ENCODE measurements around the gene GAPVD1. TPM values are rescaled to one million over a fixed set of nuclear protein-coding genes. Genes with fewer than 3 reads are reported as not detected.
"Not testable (repeated sequence)": the region's sequence is repeated elsewhere in the genome, so short reads cannot be mapped to it uniquely, and the experiment has no call there.

Gene GAPVD1
- 41.6 and 49.2 TPM in 2 replicates for total RNA-seq

- DNase-seq (ENCODE audit: low read depth in 2 of 2) = peak; percentile 86 to 88
Measured at GRCh38 chr9:125261501-125262293, at the start of gene GAPVD1. TSS of gene GAPVD1 (plus strand) at chr9:125261826. CDS start at chr9:125298922, 37,096 bp downstream.

GRCh38 chr9:125214186-125214585 lies 47.4 kb upstream of the GAPVD1 start:
- DNase-seq (ENCODE audit: low read depth in 2 of 2) = no peak

GRCh38 chr9:125218621-125219020 lies 43.0 kb upstream of the GAPVD1 start:
- no peak for DNase-seq (ENCODE audit: low read depth in 2 of 2)

- not testable (repeated sequence) for DNase-seq (ENCODE audit: low read depth in 2 of 2)
Measured at GRCh38 chr9:125224858-125225257, 36.8 kb upstream of the GAPVD1 start.

GRCh38 chr9:125227761-125228160 lies 33.9 kb upstream of the GAPVD1 start:
- DNase-seq (ENCODE audit: low read depth in 2 of 2) = no peak

- DNase-seq (ENCODE audit: low read depth in 2 of 2) = peak; percentile 44 to 93
Measured at GRCh38 chr9:125233678-125234077, 27.9 kb upstream of the GAPVD1 start.

- DNase-seq (ENCODE audit: low read depth in 2 of 2) = not testable (repeated sequence)
Measured at GRCh38 chr9:125234099-125234498, 27.5 kb upstream of the GAPVD1 start.

GRCh38 chr9:125235804-125236519 lies 25.7 kb upstream of the GAPVD1 start:
- no peak for DNase-seq (ENCODE audit: low read depth in 2 of 2)

GRCh38 chr9:125236520-125237159 lies 25.0 kb upstream of the GAPVD1 start:
- DNase-seq (ENCODE audit: low read depth in 2 of 2) = not testable (repeated sequence)

GRCh38 chr9:125238127-125238914 lies 23.3 kb upstream of the GAPVD1 start:
- no peak for DNase-seq (ENCODE audit: low read depth in 2 of 2)

- DNase-seq (ENCODE audit: low read depth in 2 of 2) = no peak
Measured at GRCh38 chr9:125238915-125239446, 22.6 kb upstream of the GAPVD1 start.

- no peak for DNase-seq (ENCODE audit: low read depth in 2 of 2)
Measured at GRCh38 chr9:125239631-125240597, 21.7 kb upstream of the GAPVD1 start.

- peak in 1 of 2 donors; percentile 59 for DNase-seq (ENCODE audit: low read depth in 2 of 2)
Measured at GRCh38 chr9:125240649-125240999, 21.0 kb upstream of the GAPVD1 start.

- peak; percentile 100 for DNase-seq (ENCODE audit: low read depth in 2 of 2)
Measured at GRCh38 chr9:125241000-125241862, 20.4 kb upstream of the GAPVD1 start, which contains the start of gene HSPA5. TSS of gene HSPA5 (minus strand) at chr9:125241343. CDS start at chr9:125241126, 217 bp downstream.

- DNase-seq (ENCODE audit: low read depth in 2 of 2) = peak in 1 of 2 donors; percentile 56
Measured at GRCh38 chr9:125241863-125242739, 19.5 kb upstream of the GAPVD1 start.

- no peak for DNase-seq (ENCODE audit: low read depth in 2 of 2)
Measured at GRCh38 chr9:125243792-125244260, 17.8 kb upstream of the GAPVD1 start.

- no peak for DNase-seq (ENCODE audit: low read depth in 2 of 2)
Measured at GRCh38 chr9:125246261-125246667, 15.4 kb upstream of the GAPVD1 start.

- DNase-seq (ENCODE audit: low read depth in 2 of 2) = no peak
Measured at GRCh38 chr9:125254231-125254630, 7.4 kb upstream of the GAPVD1 start.
